WTC11 (cell line): Measurements from ENCODE around the gene PRR22. TPM values are rescaled to one million over a fixed set of nuclear protein-coding genes. Genes with fewer than 3 reads are reported as not detected.
"Not testable (repeated sequence)": the region's sequence is repeated elsewhere in the genome, so short reads cannot be mapped to it uniquely, and the experiment has no call there.

Experiments used
- ATAC-seq: fragments of 200-7000 bp; cut with Tn5 transposase; 2 replicates; pipeline ENCODE4 v1.10.0; 2021; ENCODE audit warnings: mild to moderate bottlenecking, moderate library complexity
- CTCF ChIA-PET: fragments of 300-600 bp; sonication (Branson Sonifier 250); formaldehyde crosslinking; loops from one replicate; lab custom pipeline; 2021; ENCODE audit warnings: antibody characterized with exemption; lab: Charles Lee
- POLR2A ChIA-PET: fragments of 350-600 bp; sonication (Branson Sonifier 250); formaldehyde crosslinking; loops from one replicate; lab custom pipeline; 2021; ENCODE audit warnings: antibody characterized with exemption; lab: Charles Lee
- DNase-seq: peaks from one replicate; pipeline ENCODE4 v3.0.0; 2021; ENCODE audit warnings: low spot score
- H3K27ac Mint-ChIP-seq: 2 replicates; pipeline ENCODE4 v1.8.0; 2021; ENCODE audit warnings: mixed read lengths
- H3K27me3 Mint-ChIP-seq: 2 replicates; pipeline ENCODE4 v1.8.0; 2021; ENCODE audit warnings: low read depth, mild to moderate bottlenecking, moderate library complexity, mixed read lengths
- H3K36me3 Mint-ChIP-seq: 2 replicates; pipeline ENCODE4 v1.8.0; 2021; ENCODE audit warnings: mixed read lengths
- H3K4me1 Mint-ChIP-seq: 2 replicates; pipeline ENCODE4 v1.8.0; 2022; ENCODE audit warnings: mixed read lengths
- H3K4me3 Mint-ChIP-seq: 2 replicates; pipeline ENCODE4 v1.8.0; 2021; ENCODE audit warnings: mild to moderate bottlenecking, moderate library complexity, mixed read lengths
- H3K9me3 Mint-ChIP-seq: 2 replicates; pipeline ENCODE4 v1.8.0; 2021; ENCODE audit warnings: mixed read lengths
- ATF3 ChIP-seq: sonication (generic); formaldehyde crosslinking; conservative IDR thresholded peaks from 2 replicates; pipeline ENCODE4 v1.8.1; 2022; ENCODE audit warnings: mild to moderate bottlenecking, missing genetic modification reagents
- CREM ChIP-seq: sonication (generic); formaldehyde crosslinking; IDR thresholded peaks from 2 replicates; pipeline ENCODE4 v1.8.1; 2022; ENCODE audit warnings: mild to moderate bottlenecking, missing genetic modification reagents, moderate library complexity
- GRHL2 ChIP-seq: fragments of 250-450 bp; sonication (Bioruptor Pico); IDR thresholded peaks from 2 replicates; pipeline ENCODE4 v1.8.0; 2022; ENCODE audit warnings: mild to moderate bottlenecking, moderate library complexity; ENCODE audit not compliant: insufficient replicate concordance, severe bottlenecking
- MAX ChIP-seq: sonication (generic); formaldehyde crosslinking; IDR thresholded peaks from 2 replicates; pipeline ENCODE4 v1.8.0; 2022; ENCODE audit warnings: mild to moderate bottlenecking, missing genetic modification reagents
- MYBL2 ChIP-seq: sonication (generic); formaldehyde crosslinking; IDR thresholded peaks from 2 replicates; pipeline ENCODE4 v1.8.1; 2023; ENCODE audit warnings: mild to moderate bottlenecking, moderate library complexity, missing genetic modification reagents
- NFYB ChIP-seq: sonication (generic); formaldehyde crosslinking; conservative IDR thresholded peaks from 2 replicates; pipeline ENCODE4 v1.8.0; 2022; ENCODE audit warnings: low read depth, missing genetic modification reagents
- NR1H2 ChIP-seq: sonication (generic); formaldehyde crosslinking; IDR thresholded peaks from 2 replicates; pipeline ENCODE4 v1.9.0; 2021; ENCODE audit warnings: mild to moderate bottlenecking, moderate library complexity, missing genetic modification reagents
- PRDM15 ChIP-seq: sonication (generic); formaldehyde crosslinking; IDR thresholded peaks from 2 replicates; pipeline ENCODE4 v1.8.0; 2022; ENCODE audit warnings: missing genetic modification reagents
- RELA ChIP-seq: sonication (generic); formaldehyde crosslinking; IDR thresholded peaks from 2 replicates; pipeline ENCODE4 v1.8.1; 2022; ENCODE audit warnings: missing genetic modification reagents, mild to moderate bottlenecking, borderline replicate concordance
- SOX15 ChIP-seq: fragments of 250-450 bp; sonication (Bioruptor Pico); IDR thresholded peaks from 2 replicates; pipeline ENCODE4 v1.9.0; 2021; ENCODE audit warnings: mild to moderate bottlenecking
- USF1 ChIP-seq: sonication (generic); formaldehyde crosslinking; IDR thresholded peaks from 2 replicates; pipeline ENCODE4 v1.8.0; 2022; ENCODE audit warnings: mild to moderate bottlenecking, missing genetic modification reagents
- ZNF263 ChIP-seq: sonication (generic); formaldehyde crosslinking; IDR thresholded peaks from 2 replicates; pipeline ENCODE4 v1.8.1; 2022; ENCODE audit warnings: low read depth, mild to moderate bottlenecking, moderate library complexity, missing genetic modification reagents
- ZNF396 ChIP-seq: fragments of 250-450 bp; sonication (Bioruptor Pico); IDR thresholded peaks from 2 replicates; pipeline ENCODE4 v1.8.0; 2021; ENCODE audit warnings: mild to moderate bottlenecking, moderate library complexity, borderline replicate concordance
- ZNF425 ChIP-seq: fragments of 250-450 bp; sonication (Bioruptor Pico); conservative IDR thresholded peaks from 2 replicates; pipeline ENCODE4 v1.9.0; 2021; ENCODE audit warnings: mild to moderate bottlenecking
- total RNA-seq: library from RNA; stranded (reverse); gene quantifications from 3 replicates; pipeline ENCODE4 v1.2.3, GENCODE V29; 2021

The PRR22 gene
- total RNA-seq, 1 experiment from 2014 or later, result 3.3 TPM

- TF ChIP-seq ZNF396, result no peak
- no peak for TF ChIP-seq ZNF425 (CRISPR knock-in tag)
- TF ChIP-seq RELA (CRISPR knock-in tag), result no peak
- TF ChIP-seq NFYB (CRISPR knock-in tag), result no peak
- no peak for TF ChIP-seq CREM (CRISPR knock-in tag)
- TF ChIP-seq, all 79 proteins: peak for 0
- Mint-ChIP-seq H3K27me3 (peaks cover 10% of the 10 kb centered on the region; the same call in 1 of the 2 replicates), H3K27ac (no peak overlapping the region), H3K4me3 (no peak overlapping the region), H3K4me1 (no peaks in the 10 kb centered on the region), H3K9me3 (no peaks in the 10 kb centered on the region), H3K36me3 (no peaks in the 10 kb centered on the region)
- ChIA-PET CTCF (interaction anchor here (1.0 kb wide), 1 partner anchor 52 kb away, joined by 3 read pairs; no protein-coding TSS in a partner anchor), POLR2A (interaction anchor here (0.7 kb wide), 1 partner anchor 89 kb away, joined by 3 read pairs; no protein-coding TSS in a partner anchor)
- DNase-seq (no peak), ATAC-seq (no peak)
Observed at GRCh38 chr19:5751709-5752108, 32.8 kb downstream of the PRR22 start.

GRCh38 chr19:5749505-5749904 lies 35.0 kb downstream of the PRR22 start:
- H3K9me3 Mint-ChIP-seq, result no peaks in the 10 kb centered on the region
- ChIA-PET CTCF (interaction anchor here (0.5 to 0.6 kb wide), 2 partner anchors 273 to 582 kb away, joined by 3 read pairs; no protein-coding TSS in a partner anchor), POLR2A (no interaction called here)
- H3K4me3 Mint-ChIP-seq, result no peak overlapping the region
- H3K27ac Mint-ChIP-seq, result no peak overlapping the region
- no peaks in the 10 kb centered on the region for H3K4me1 Mint-ChIP-seq
- H3K27me3 Mint-ChIP-seq, result peaks cover 15% of the 10 kb centered on the region; the same call in 1 of the 2 replicates
- DNase-seq, result no peak
- no peak for TF ChIP-seq USF1 (CRISPR knock-in tag)
- TF ChIP-seq ZNF425 (CRISPR knock-in tag), result no peak
- TF ChIP-seq ZNF263 (CRISPR knock-in tag), result no peak
- TF ChIP-seq NR1H2, result no peak
- TF ChIP-seq ZNF396, result no peak
- no peak for ATAC-seq
- no peaks in the 10 kb centered on the region for H3K36me3 Mint-ChIP-seq

GRCh38 chr19:5748920-5749319 lies 35.6 kb downstream of the PRR22 start:
- H3K9me3 Mint-ChIP-seq, POLR2A ChIA-PET, ATAC-seq, H3K4me1 Mint-ChIP-seq, H3K27ac Mint-ChIP-seq, H3K36me3 Mint-ChIP-seq, DNase-seq, H3K4me3 Mint-ChIP-seq: not testable (repeated sequence)
- H3K27me3 Mint-ChIP-seq, result peaks cover 13% of the 10 kb centered on the region; the same call in 1 of the 2 replicates
- CTCF ChIA-PET, result interaction anchor here (0.5 to 0.7 kb wide), 2 partner anchors 583 to 737 kb away, joined by 3 read pairs; no protein-coding TSS in a partner anchor

GRCh38 chr19:5744999-5745398 lies 39.5 kb downstream of the PRR22 start:
- H3K9me3 Mint-ChIP-seq, H3K4me1 Mint-ChIP-seq, CTCF ChIA-PET, ATAC-seq, H3K27ac Mint-ChIP-seq, H3K4me3 Mint-ChIP-seq, POLR2A ChIA-PET, DNase-seq, H3K36me3 Mint-ChIP-seq: not testable (repeated sequence)
- peaks cover 16% of the 10 kb centered on the region for H3K27me3 Mint-ChIP-seq

GRCh38 chr19:5743630-5744029 lies 40.9 kb downstream of the PRR22 start:
- peaks cover 8% of the 10 kb centered on the region for H3K9me3 Mint-ChIP-seq
- no peak overlapping the region for H3K27ac Mint-ChIP-seq
- no peak overlapping the region for H3K4me3 Mint-ChIP-seq
- no peak for ATAC-seq
- no peak for DNase-seq
- H3K36me3 Mint-ChIP-seq, result no peaks in the 10 kb centered on the region
- POLR2A ChIA-PET, result no interaction called here
- no peaks in the 10 kb centered on the region for H3K4me1 Mint-ChIP-seq
- peaks cover 16% of the 10 kb centered on the region for H3K27me3 Mint-ChIP-seq
- CTCF ChIA-PET, result interaction anchor here (0.7 kb wide), 1 partner anchor 23 kb away, joined by 3 read pairs; the partner anchor contains the start of gene CATSPERD
- TF ChIP-seq GRHL2 (CRISPR knock-in tag), result no peak
- TF ChIP-seq SOX15, result no peak
- TF ChIP-seq MAX (CRISPR knock-in tag), result no peak
- TF ChIP-seq PRDM15 (CRISPR knock-in tag), result no peak
- no peak for TF ChIP-seq ATF3 (CRISPR knock-in tag)
- no peak for TF ChIP-seq MYBL2 (CRISPR knock-in tag)
